GM18519 (cell line): ENCODE measurements around the gene CKLF.

Source experiments
- ATAC-seq: cut with Tn5 transposase; IDR thresholded peaks from one replicate; pipeline ENCODE4 v1.9.1; 2021; ENCODE audit warnings: mild to moderate bottlenecking, moderate library complexity; ENCODE audit not compliant: unreplicated experiment, low FRiP score

CKLF gene

GRCh38 chr16:66541388-66542355 lies 10.7 kb upstream of the CKLF start:
- ATAC-seq: no peak

GRCh38 chr16:66542396-66542795 lies 10.0 kb upstream of the CKLF start:
- no peak for ATAC-seq

DNA sequence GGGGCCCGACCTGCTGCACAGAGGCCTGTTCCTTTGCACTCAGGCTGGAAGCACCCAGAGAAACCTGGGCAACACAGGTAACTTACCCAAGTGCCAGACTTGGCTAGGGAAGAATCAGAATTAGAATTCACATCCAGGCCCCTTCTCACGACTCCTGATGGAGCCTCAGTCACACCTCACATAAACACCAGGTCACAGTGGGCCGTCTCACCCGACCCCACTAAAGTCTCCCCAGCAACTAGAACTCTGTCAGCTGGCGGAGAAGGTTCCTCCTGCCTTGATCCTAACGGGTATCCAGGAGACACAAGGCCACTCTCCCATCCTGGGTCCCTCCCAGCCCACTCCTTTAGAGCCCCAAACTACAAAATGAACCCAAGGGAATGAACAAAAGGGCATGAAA lies 8.8 kb upstream of the CKLF start:
- no peak for ATAC-seq

DNA sequence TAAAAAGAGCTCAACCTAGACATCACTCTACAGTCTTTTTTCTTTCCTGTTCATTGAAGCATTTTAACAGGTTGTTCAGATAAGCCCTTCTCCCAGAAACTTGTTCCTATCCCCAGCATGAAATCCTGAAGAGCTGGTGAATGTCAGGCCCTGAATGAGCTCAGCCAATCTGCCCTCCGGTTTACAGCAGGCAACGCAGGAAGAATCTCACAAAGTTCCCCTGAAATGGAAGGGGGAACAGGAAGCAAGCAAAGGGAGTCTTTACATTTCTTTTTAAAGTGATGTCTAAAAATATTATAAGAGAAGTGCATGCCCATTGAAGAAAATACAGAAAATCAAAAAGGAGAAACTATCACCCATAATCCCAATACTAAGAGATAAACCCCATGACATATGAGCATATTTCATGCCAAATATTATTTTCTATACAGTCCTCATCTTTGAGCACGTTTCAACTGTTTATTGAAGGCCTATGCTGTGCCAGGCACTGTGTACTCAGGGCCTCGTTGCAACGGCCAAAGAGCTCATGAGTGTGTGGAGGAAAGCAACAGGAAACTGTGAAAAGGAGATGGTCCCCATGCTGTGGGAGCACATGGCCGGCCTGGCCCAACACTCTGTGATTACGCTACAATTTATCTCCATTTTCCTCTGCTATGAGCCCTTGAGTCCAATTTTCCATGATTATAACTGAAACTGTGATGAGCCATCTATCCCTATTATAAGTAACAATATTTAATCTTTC lies 8.2 kb upstream of the CKLF start:
- no peak for ATAC-seq

GRCh38 chr16:66547101-66547989 lies 5.0 kb upstream of the CKLF start:
- ATAC-seq: no peak

DNA sequence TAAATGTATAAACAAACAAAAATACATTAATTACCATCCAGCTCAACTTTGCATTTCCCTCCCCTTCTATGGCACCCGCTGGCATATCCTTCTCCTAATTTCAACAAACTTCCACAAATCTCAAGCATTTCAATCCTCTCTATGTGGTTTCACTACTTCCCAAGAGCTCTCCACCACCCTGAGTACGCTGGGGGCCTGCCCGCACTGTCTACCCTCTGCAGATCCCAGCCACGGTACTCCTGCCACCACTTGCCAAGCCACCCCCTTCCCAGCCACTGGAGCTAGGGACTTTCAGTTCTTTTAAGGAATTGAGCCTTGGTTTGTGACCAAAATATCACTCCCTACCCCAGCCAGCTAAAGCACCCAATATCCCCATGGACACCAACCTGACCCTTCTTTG lies 4.3 kb upstream of the CKLF start:
- ATAC-seq: no peak

- ATAC-seq: no peak
Measured at GRCh38 chr16:66548868-66549267, 3.5 kb upstream of the CKLF start.

- ATAC-seq: no peak
Measured at GRCh38 chr16:66549284-66550131, 2.9 kb upstream of the CKLF start, which contains the start of gene TK2. Gene TK2 (minus strand): TSS chr16:66550122. CDS start chr16:66550061, 61 bp downstream.

- no peak for ATAC-seq
Measured at GRCh38 chr16:66551348-66551759, 1.0 kb upstream of the CKLF start.

- ATAC-seq: no peak
Measured at GRCh38 chr16:66551788-66552285, 539 bp upstream of the CKLF start.

- no peak for ATAC-seq
Measured at GRCh38 chr16:66553223-66553622, 847 bp downstream of the CKLF start.

- no peak for ATAC-seq
Measured at GRCh38 chr16:66554021-66554420, 1.6 kb downstream of the CKLF start.

- no peak for ATAC-seq
Measured at GRCh38 chr16:66554495-66554894, 2.1 kb downstream of the CKLF start.

DNA sequence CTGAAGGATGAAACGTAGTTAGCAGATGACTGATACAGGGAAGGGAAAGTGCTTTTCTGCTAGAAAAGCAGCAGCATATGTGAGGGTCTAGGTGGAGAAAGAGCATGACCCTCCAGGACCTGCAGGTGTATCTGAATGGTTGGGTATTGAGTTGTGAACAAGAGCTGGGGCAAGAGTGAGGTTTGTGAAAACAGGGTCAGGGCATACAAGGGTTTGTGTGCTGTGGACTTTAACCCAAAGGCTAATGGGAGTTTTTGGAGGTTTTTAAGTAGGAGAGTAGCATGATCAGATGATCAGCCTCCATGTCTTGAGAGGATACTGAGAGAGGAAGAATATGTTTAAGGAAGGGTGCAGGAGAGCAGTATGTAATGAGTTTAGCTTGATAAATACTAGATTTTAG lies 7.7 kb downstream of the CKLF start:
- ATAC-seq: no peak

GRCh38 chr16:66561381-66562080 lies 9.2 kb downstream of the CKLF start:
- no peak for ATAC-seq

DNA sequence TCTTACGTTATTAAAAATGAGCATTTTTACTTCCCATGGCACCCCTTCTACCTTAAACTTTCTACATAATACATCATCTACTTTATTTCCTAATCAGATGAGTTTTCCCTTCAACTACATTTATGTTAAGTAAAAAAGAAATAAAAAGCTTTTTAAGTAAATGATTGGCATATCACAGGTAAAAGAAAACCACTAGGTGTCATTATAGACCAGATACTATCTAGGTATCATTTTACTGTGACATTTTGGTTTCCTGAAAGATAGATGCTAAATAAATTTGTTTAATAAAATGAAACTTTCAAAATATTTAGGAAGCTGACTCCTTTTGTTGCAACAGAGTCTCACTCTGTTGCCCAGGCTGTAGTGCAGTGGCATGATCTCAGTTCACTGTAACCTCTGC lies 10.0 kb downstream of the CKLF start:
- ATAC-seq: no peak

DNA sequence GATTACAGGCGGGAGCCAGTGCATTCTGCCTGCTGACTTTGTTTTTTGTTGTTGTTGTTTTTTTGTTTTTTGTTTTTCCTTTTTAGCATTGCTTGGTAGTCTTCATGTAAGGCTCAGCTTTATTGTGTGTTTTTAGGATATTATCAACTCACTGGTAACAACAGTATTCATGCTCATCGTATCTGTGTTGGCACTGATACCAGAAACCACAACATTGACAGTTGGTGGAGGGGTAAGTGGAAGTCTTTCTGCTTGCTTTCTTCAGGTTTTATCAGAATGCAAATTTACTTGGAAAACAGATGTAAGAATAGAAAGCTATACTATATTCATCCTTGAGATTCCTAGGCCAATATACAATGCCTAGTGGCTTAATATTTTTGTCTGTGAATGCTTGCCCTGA lies 10.6 kb downstream of the CKLF start:
- ATAC-seq: no peak

GRCh38 chr16:66563574-66564334 lies 11.4 kb downstream of the CKLF start:
- ATAC-seq: no peak
